Type B pancreatic cell (in vitro differentiated cells): ENCODE results near the gene ANKS1B. TPM values are rescaled to one million over a fixed set of nuclear protein-coding genes. Genes with fewer than 3 reads are reported as not detected.
"Not testable (repeated sequence)": the region's sequence is repeated elsewhere in the genome, so short reads cannot be mapped to it uniquely, and the experiment has no call there.

Experiments used
- DNase-seq: peaks from one replicate; pipeline ENCODE4 v3.0.0; 2021; ENCODE audit warnings: mixed read lengths; ENCODE audit not compliant: unreplicated experiment; ENCODE audit errors: extremely low spot score
- H3K27ac Mint-ChIP-seq: 2 replicates; pipeline ENCODE4 v1.8.0; 2021; ENCODE audit warnings: mild to moderate bottlenecking, mixed read lengths
- H3K27me3 Mint-ChIP-seq: 2 replicates; pipeline ENCODE4 v1.8.0; 2021; ENCODE audit warnings: mixed read lengths
- H3K36me3 Mint-ChIP-seq: 2 replicates; pipeline ENCODE4 v1.8.0; 2021; ENCODE audit warnings: mixed read lengths
- H3K4me1 Mint-ChIP-seq: one replicate; pipeline ENCODE4 v1.8.0; 2021; ENCODE audit warnings: mixed read lengths; ENCODE audit not compliant: unreplicated experiment
- H3K4me3 Mint-ChIP-seq: 2 replicates; pipeline ENCODE4 v1.8.0; 2021; ENCODE audit warnings: mild to moderate bottlenecking, mixed read lengths
- H3K9me3 Mint-ChIP-seq: 2 replicates; pipeline ENCODE4 v1.8.0; 2021; ENCODE audit warnings: mixed read lengths
- CTCF ChIP-seq: fragments of 200-600 bp; sonication (generic); conservative IDR thresholded peaks from 2 replicates; pipeline ENCODE4 v1.5.0; 2021; ENCODE audit warnings: antibody characterized with exemption, mild to moderate bottlenecking
- total RNA-seq: library from RNA; stranded (reverse); gene quantifications from 2 replicates; pipeline ENCODE4 v1.2.1, GENCODE V29; 2021; ENCODE audit warnings: low replicate concordance

Gene ANKS1B
- total RNA-seq, 1 donor from 2014 or later: 4.7 TPM

- Mint-ChIP-seq H3K27me3 (no peaks in the 10 kb centered on the region), H3K27ac (peak overlapping the region; percentile 1), H3K4me1 (no peaks in the 10 kb centered on the region), H3K4me3 (no peak overlapping the region), H3K9me3 (no peaks in the 10 kb centered on the region), H3K36me3 (no peaks in the 10 kb centered on the region)
- DNase-seq: no peak
- peak; percentile 59 for TF ChIP-seq CTCF
Measured at GRCh38 chr12:99253068-99253467, 731.7 kb downstream of the ANKS1B start.

DNA sequence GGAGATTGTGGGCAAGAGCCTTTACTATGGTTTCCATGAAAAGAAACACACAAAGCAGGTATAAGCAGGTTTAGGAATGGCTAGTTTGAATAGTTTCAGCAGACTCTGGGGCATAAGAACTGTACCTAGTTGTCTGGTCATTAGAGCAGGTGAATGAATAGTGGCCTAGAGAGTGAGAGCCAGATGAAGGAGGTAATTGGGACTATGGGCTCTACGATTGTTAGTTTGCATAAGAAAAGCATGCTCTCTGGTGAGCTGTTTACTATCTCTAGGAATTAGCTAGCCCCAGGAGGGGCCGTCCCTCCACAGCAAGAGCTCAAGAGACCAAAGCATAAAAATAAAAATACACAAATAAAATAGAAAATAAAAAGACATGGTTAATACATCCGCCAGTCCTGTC lies 734.6 kb downstream of the ANKS1B start:
- TF ChIP-seq CTCF: no peak
- Mint-ChIP-seq H3K9me3 (no peaks in the 10 kb centered on the region), H3K27me3 (no peaks in the 10 kb centered on the region), H3K36me3 (no peaks in the 10 kb centered on the region), H3K4me3 (no peak overlapping the region), H3K4me1 (no peaks in the 10 kb centered on the region), H3K27ac (no peak overlapping the region)
- no peak for DNase-seq

GRCh38 chr12:99249543-99249942 lies 735.2 kb downstream of the ANKS1B start:
- Mint-ChIP-seq H3K27me3 (no peaks in the 10 kb centered on the region), H3K27ac (no peak overlapping the region), H3K4me3 (no peak overlapping the region), H3K4me1 (no peaks in the 10 kb centered on the region), H3K9me3 (no peaks in the 10 kb centered on the region), H3K36me3 (no peaks in the 10 kb centered on the region)
- no peak for DNase-seq
- TF ChIP-seq CTCF: no peak

GRCh38 chr12:99237907-99238538 lies 746.7 kb downstream of the ANKS1B start:
- not testable (repeated sequence) for H3K9me3 Mint-ChIP-seq, DNase-seq, H3K27ac Mint-ChIP-seq, H3K4me3 Mint-ChIP-seq, H3K36me3 Mint-ChIP-seq, H3K27me3 Mint-ChIP-seq
- H3K4me1 Mint-ChIP-seq: peaks cover 10% of the 10 kb centered on the region

DNA sequence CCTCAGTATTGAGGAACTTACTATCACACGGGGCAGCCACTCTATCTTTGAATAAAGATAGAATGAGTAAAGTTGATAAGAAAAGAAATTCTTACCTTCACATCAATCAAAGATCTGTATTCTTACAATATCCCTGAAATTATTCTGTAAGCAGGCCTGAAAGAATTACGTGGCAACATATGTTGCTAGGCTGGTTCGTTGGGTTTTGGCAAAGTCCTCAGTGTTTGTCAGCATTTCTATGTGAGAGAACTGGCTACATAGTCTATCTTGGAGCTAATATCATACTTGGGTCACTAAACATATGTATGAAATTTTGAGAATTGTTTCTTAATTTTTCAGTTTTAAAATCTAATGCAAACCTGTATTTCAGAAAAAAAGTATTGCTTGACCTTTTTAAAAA lies 749.4 kb downstream of the ANKS1B start:
- H3K27me3 Mint-ChIP-seq: no peaks in the 10 kb centered on the region
- no peaks in the 10 kb centered on the region for H3K9me3 Mint-ChIP-seq
- H3K4me3 Mint-ChIP-seq: no peak overlapping the region
- peaks cover 3% of the 10 kb centered on the region for H3K36me3 Mint-ChIP-seq
- peak overlapping the region; percentile 35 for H3K27ac Mint-ChIP-seq
- no peak for DNase-seq
- peaks cover 10% of the 10 kb centered on the region for H3K4me1 Mint-ChIP-seq
- no peak for TF ChIP-seq CTCF

GRCh38 chr12:99234702-99235101 lies 750.0 kb downstream of the ANKS1B start:
- H3K9me3 Mint-ChIP-seq: no peaks in the 10 kb centered on the region
- TF ChIP-seq CTCF: no peak

More at GRCh38 chr12:99234702-99235101, 750.0 kb downstream of the ANKS1B start:
- DNase-seq: no peak
- Mint-ChIP-seq H3K27me3 (no peaks in the 10 kb centered on the region), H3K4me1 (peaks cover 10% of the 10 kb centered on the region), H3K36me3 (no peaks in the 10 kb centered on the region), H3K4me3 (no peak overlapping the region), H3K27ac (no peak overlapping the region)
